Fibroblast of skin of scalp (primary cell): ENCODE results near the gene HEATR9.

ENCODE experiments used
- DNase-seq: peaks from one replicate; pipeline ENCODE4 v3.0.0-alpha.2; 2013

HEATR9 gene

GRCh38 chr17:35856603-35857002 is 12.1 kb downstream of the HEATR9 start:
- no peak for DNase-seq

- DNase-seq = no peak
Observed at GRCh38 chr17:35855965-35856364, 12.7 kb downstream of the HEATR9 start.

GRCh38 chr17:35849469-35850348 is 19.0 kb downstream of the HEATR9 start:
- DNase-seq = peak; percentile 67

GRCh38 chr17:35847633-35848373 is 20.9 kb downstream of the HEATR9 start:
- DNase-seq = no peak

- no peak for DNase-seq
Observed at GRCh38 chr17:35847006-35847405, 21.7 kb downstream of the HEATR9 start.

GRCh38 chr17:35846055-35846809 is 22.5 kb downstream of the HEATR9 start:
- peak; percentile 32 for DNase-seq

- no peak for DNase-seq
Observed at GRCh38 chr17:35844547-35844946, 24.1 kb downstream of the HEATR9 start.

GRCh38 chr17:35843698-35844097 is 25.0 kb downstream of the HEATR9 start:
- DNase-seq = no peak

GRCh38 chr17:35842239-35842638 is 26.5 kb downstream of the HEATR9 start:
- DNase-seq = no peak

GRCh38 chr17:35841505-35841904 is 27.2 kb downstream of the HEATR9 start:
- peak; percentile 7 for DNase-seq

GRCh38 chr17:35841101-35841500 is 27.6 kb downstream of the HEATR9 start:
- DNase-seq = no peak

GRCh38 chr17:35825206-35825605 is 43.5 kb downstream of the HEATR9 start:
- no peak for DNase-seq

- no peak for DNase-seq
Observed at GRCh38 chr17:35821308-35821707, 47.4 kb downstream of the HEATR9 start.

- DNase-seq = no peak
Observed at GRCh38 chr17:35819455-35819854, 49.2 kb downstream of the HEATR9 start.

- DNase-seq = no peak
Observed at GRCh38 chr17:35817196-35817595, 51.5 kb downstream of the HEATR9 start.

- no peak for DNase-seq
Observed at GRCh38 chr17:35816723-35817122, 52.0 kb downstream of the HEATR9 start.

- no peak for DNase-seq
Observed at GRCh38 chr17:35812456-35812855, 56.2 kb downstream of the HEATR9 start.

GRCh38 chr17:35811759-35812158 is 56.9 kb downstream of the HEATR9 start:
- DNase-seq = no peak

- no peak for DNase-seq
Observed at GRCh38 chr17:35809855-35810461, 58.7 kb downstream of the HEATR9 start.

GRCh38 chr17:35808962-35809854 is 59.5 kb downstream of the HEATR9 start, which contains the start of gene TAF15:
TAF15 (plus strand) TSS chr17:35809484; CDS start chr17:35809570, 86 bp downstream.
- peak; percentile 100 for DNase-seq

GRCh38 chr17:35808240-35808961 is 60.3 kb downstream of the HEATR9 start:
- DNase-seq = no peak
